Kidney (tissue), 14 donors: ENCODE data around the gene ZNF423. TPM values are rescaled to one million over a fixed set of nuclear protein-coding genes. Genes with fewer than 3 reads are reported as not detected.

Experiments used
- DNase-seq, 5 donors: peaks; one replicate each; pipeline ENCODE4 v3.0.0-alpha.2; 2013 to 2020
- FAIRE-seq: peaks from 2 replicates; lab custom pipeline; 2012; peaks lifted over from hg19 to GRCh38; lab: Jason Lieb, UNC
- H3K27ac ChIP-seq, 2 donors: one replicate each; pipeline ENCODE4 v1.7.0; 2013; ENCODE audit warnings: low read depth in 2 of 2, low read length in 2 of 2, inconsistent platforms in 1 of 2
- H3K27me3 ChIP-seq: one replicate; pipeline ENCODE4 v1.7.1; 2013; ENCODE audit warnings: low read length, inconsistent platforms; ENCODE audit not compliant: control insufficient read depth, insufficient read depth
- H3K36me3 ChIP-seq, 3 donors: one replicate each; pipeline versions ENCODE4 v1.7.0 to v1.7.1; 2013; ENCODE audit warnings: low read length in 3 of 3, control low read depth in 1 of 3, inconsistent platforms in 1 of 3; ENCODE audit not compliant: insufficient read depth in 3 of 3, control insufficient read depth in 2 of 3
- H3K4me1 ChIP-seq, 3 donors: one replicate each; pipeline versions ENCODE4 v1.7.0 to v1.7.1; 2013; ENCODE audit warnings: low read length in 3 of 3, inconsistent platforms in 1 of 3, low read depth in 1 of 3; ENCODE audit not compliant: control insufficient read depth in 2 of 3, insufficient read depth in 2 of 3
- H3K4me3 ChIP-seq, 3 donors: one replicate each; pipeline versions ENCODE4 v1.7.0 to v1.8.1; 2013; ENCODE audit warnings: low read length in 3 of 3, control low read depth in 1 of 3, inconsistent platforms in 1 of 3
- H3K9ac ChIP-seq, 3 donors: one replicate each; pipeline versions ENCODE4 v1.7.0 to v1.7.1; 2013; ENCODE audit warnings: low read length in 3 of 3, control low read depth in 1 of 3, inconsistent platforms in 1 of 3
- H3K9me3 ChIP-seq, 3 donors: one replicate each; pipeline versions ENCODE4 v1.7.0 to v1.7.1; 2013; ENCODE audit warnings: low read length in 3 of 3, control low read depth in 1 of 3, inconsistent platforms in 1 of 3; ENCODE audit not compliant: control insufficient read depth in 2 of 3, insufficient read depth in 1 of 3
- CTCF ChIP-seq: IDR thresholded peaks from 3 replicates; pipeline ENCODE4 v1.5.1; 2012; ENCODE audit warnings: mild to moderate bottlenecking, moderate library complexity, borderline replicate concordance; ENCODE audit not compliant: insufficient read depth; ENCODE audit errors: extremely low read depth
- intact Hi-C: fragments of 100-400 bp; cut with DNase I; formaldehyde crosslinking; loops from one replicate; pipeline ENCODE4 v1.11.1; 2022
- polyA plus RNA-seq: library from polyadenylated mRNA; stranded (reverse); fragments of 350-450 nt; fragmentation: Illumina TruSeq; extraction: RNeasy Lipid Tissue Mini Kit (QIAGEN cat#74804); gene quantifications from one replicate; pipeline ENCODE4 v1.2.3, GENCODE V29; 2014; ENCODE audit warnings: low read depth, low replicate concordance; ENCODE audit not compliant: insufficient read depth
- total RNA-seq: library from RNA; stranded (reverse); fragmentation: NEBNext Ultra II Directional; extraction: Animal tissue kit (Norgen Biotek cat#: 25700); gene quantifications from one replicate; pipeline ENCODE4 v1.2.1, GENCODE V29; 2021
- donor health status: control.
- donor health status: control.
- donor health status: control.
- donor health status: control.
- donor health status: control.
- donor health status: DM: yes; HTN: yes; CAD: no.
- donor health status: Normal renal cell carcinoma (clear cell type).

The ZNF423 gene
- total and polyA plus RNA-seq, 2 donors from 2014 or later, result 2.0 to 8.4 TPM

- Histone ChIP-seq H3K9ac (no peak overlapping the region), H3K36me3 (no peaks in the 10 kb centered on the region), H3K27ac (no peak overlapping the region), H3K9me3 (no peaks in the 10 kb centered on the region), H3K4me3 (no peak overlapping the region), H3K4me1 (peaks cover 0 to 11% (median 9%) of the 10 kb centered on the region in 3 donors), H3K27me3 (no peaks in the 10 kb centered on the region)
- DNase-seq, result peak in 4 of 5 donors; percentile 35 to 73 (median 53)
- no peak for TF ChIP-seq CTCF
- intact Hi-C loops, result no loop called here
- FAIRE-seq, result no peak
These were observed 157.5 kb downstream of the ZNF423 start for GRCh38 chr16:49698453-49698815.

- TF ChIP-seq CTCF, result no peak
- H3K4me3 ChIP-seq, result no peak overlapping the region
- intact Hi-C loops, result no loop called here
These were observed 158.1 kb downstream of the ZNF423 start for GRCh38 chr16:49697631-49698452.

GRCh38 chr16:49696414-49697101, 159.4 kb downstream of the ZNF423 start:
- intact Hi-C loops, result no loop called here
- no peak for TF ChIP-seq CTCF
- Histone ChIP-seq H3K9me3 (no peaks in the 10 kb centered on the region), H3K27me3 (no peaks in the 10 kb centered on the region), H3K4me3 (no peak overlapping the region), H3K36me3 (no peaks in the 10 kb centered on the region), H3K9ac (no peak overlapping the region), H3K27ac (no peak overlapping the region), H3K4me1 (peaks cover 0 to 11% (median 9%) of the 10 kb centered on the region in 3 donors)
- DNase-seq, result peak in 4 of 5 donors; percentile 73 to 84 (median 80)
- FAIRE-seq, result no peak

More at GRCh38 chr16:49697631-49698452, 158.1 kb downstream of the ZNF423 start:
- H3K27me3 ChIP-seq, result no peaks in the 10 kb centered on the region
- FAIRE-seq (no peak), DNase-seq (no peak)
- no peaks in the 10 kb centered on the region for H3K9me3 ChIP-seq
- H3K36me3 ChIP-seq, result no peaks in the 10 kb centered on the region
- no peak overlapping the region for H3K9ac ChIP-seq
- peaks cover 0 to 11% (median 9%) of the 10 kb centered on the region in 3 donors for H3K4me1 ChIP-seq
- H3K27ac ChIP-seq, result no peak overlapping the region
